Stimulated activated CD4-positive, alpha-beta T cell treated with anti-CD3 and anti-CD28 coated beads, Interleukin-4, amount 100 ng/mL, for 1 hour (primary cell): ENCODE data around the gene PACSIN1.
A peak's percentile ranks its signal among the peaks of the same experiment; 100 is the strongest.

Experiments
- DNase-seq: peaks from one replicate; pipeline ENCODE4 v3.0.0-alpha.2; 2020

PACSIN1 gene

DNA sequence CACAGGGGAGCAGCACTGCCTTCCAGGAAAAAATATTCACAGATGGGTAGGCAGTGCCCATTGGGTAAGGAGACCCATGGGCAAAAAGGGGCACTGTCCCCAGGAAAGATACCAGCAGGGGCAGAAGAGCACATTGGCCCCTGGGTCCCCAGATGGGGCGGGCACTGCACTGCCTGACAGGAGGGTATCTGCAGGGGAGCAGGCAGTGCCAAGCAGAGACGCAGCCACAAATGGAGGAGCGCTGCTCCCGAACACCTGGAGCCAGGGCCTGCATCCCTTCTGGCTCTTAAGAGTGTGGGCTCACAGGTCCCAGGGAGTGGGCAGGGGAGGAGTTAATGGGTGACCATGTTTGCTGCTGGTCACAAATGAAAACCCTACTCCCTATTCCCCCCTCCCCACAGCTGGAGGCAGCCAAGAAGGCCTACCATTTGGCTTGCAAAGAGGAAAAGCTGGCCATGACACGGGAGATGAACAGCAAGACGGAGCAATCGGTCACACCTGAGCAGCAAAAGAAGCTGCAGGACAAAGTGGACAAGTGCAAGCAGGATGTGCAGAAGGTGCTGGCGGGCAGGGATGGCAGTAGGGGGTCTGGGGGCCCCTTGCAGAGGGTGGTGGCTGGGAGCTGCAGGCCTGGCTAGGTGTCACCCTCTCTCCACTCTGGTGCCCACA lies 63.3 kb downstream of the PACSIN1 start:
- DNase-seq = no peak

DNA sequence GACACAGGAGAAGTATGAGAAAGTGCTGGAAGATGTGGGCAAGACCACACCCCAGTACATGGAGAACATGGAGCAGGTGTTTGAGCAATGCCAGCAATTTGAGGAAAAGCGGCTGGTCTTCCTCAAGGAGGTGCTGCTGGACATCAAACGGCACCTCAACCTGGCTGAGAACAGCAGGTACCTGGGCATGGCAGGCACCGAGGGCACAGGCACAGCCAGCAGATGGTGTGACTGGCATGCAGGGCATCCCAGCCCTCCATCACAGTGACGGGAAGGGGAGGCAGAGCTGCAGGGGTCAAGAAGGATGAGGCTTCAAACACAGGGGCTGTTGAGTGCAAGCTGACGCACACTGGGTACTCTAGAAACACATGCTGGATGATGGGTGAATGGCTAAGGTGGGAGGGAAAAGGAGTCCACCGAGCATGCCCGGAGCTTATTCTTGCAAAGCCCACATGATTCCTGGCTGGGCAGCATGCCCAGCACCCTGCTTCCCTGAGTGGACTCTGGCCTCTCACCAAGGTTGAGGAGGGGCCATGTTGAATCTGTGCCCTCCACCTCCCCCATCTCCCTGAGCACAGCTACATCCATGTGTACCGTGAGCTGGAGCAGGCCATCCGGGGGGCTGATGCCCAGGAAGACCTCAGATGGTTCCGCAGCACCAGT lies 63.9 kb downstream of the PACSIN1 start:
- no peak for DNase-seq

DNA sequence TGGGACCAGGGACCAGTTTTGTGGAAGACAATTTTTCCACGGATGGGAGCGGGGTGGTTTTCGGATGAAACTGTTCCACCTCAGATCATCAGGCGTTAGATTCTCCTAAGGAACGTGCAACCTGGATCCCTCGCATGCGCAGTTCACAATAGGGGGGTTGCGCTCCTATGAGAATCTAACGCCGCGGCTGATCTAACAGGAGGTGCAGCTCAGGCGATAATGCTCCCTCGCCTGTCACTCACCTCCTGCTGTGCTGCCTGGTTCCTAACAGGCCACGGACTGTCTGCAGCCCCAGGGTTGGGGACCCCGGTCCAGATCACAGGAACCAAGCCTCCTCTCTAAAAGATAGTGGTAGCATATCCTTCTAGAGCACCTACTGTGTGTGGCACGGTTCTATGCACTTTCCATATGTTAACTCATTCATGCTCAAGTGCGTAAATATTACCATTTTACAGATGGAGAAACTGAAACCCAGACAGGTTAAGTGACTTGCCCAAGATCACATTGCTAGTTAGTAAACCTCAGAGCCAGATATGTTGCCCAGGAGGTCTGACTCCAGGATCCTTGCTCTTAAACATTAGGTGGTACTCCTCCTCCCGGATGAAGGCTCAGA lies 65.0 kb downstream of the PACSIN1 start:
- DNase-seq = no peak

DNA sequence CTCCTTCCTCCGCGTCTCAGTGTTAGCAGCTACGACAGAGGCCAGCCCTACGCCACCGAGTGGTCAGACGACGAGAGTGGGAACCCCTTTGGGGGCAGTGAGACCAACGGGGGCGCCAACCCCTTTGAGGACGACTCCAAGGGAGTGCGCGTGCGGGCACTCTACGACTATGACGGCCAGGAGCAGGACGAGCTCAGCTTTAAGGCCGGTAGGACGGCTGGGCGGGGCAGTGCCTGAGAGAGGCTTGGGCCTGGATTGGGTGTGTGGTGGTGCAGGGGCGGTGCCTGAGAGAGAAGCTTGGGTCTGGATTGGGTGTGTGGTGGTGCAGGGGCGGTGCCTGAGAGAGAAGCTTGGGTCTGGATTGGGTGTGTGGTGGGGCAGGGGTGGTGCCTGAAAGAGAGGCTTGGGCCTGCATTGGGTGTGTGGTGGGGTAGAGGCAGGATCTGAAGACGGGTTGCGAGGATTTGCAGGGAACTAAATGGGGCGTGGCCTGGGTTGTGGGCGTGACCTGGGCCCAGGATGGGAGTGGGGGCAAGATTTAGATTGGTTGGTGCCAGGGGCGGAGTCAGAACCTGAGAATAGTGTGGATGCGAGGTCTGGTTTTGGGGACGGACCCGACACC lies 65.8 kb downstream of the PACSIN1 start:
- peak; percentile 7 for DNase-seq

DNA sequence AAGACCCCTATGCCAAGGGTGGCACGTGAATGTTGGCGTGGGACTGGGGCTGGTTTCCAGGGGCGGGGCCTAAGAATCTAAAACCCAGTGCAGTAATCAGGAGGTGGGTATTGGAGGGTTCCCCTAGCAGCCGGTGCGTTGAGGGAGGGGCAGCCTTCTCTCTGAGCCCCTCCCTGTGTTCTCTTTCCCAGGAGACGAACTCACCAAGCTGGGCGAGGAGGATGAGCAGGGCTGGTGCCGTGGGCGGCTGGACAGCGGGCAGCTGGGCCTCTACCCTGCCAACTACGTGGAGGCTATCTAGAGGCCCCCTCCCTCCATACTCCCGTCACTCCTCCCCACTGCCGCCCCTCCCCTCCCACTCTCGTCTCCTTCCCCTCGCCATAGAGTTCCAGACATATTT lies 66.4 kb downstream of the PACSIN1 start:
- no peak for DNase-seq

DNA sequence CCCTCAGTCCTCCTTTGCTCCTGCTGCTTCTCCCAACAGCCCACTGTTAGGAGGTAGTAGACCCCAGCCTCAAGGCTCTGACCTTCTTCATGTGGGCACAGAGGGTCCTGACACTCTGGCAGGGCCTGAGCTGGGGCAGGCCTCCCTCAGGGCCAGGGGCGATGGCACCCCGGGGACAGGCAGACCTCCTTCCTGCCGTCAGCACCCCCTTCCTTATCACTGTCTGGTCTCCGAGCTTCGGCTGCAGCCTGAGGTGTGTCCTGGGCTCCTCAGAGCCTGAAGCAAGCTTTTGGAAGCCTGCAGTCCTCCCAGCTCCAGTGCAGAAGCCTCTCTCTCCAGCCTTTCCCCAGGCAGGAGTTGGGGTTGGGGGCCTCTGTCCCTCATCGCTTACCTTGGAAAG lies 68.3 kb downstream of the PACSIN1 start:
- no peak for DNase-seq

DNA sequence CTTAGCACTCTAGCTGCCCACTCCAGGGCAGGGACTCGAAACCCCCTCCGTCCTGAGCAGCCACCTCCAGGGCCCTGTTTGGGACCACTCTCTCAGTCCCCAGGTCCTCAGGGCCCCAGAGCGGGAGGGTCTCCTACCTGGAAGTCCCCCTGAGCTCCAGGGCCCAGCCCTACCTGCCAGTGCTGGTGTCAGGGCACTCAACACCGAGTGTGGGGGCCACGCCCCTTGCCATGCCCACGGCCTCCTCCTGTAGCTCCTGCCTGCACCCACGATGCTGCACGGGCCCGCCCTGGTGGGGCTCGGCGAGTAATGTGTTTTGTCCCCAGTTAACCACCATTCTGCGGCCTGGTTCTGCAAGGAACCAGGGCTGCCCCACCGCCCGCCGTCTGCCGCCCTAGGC lies 68.8 kb downstream of the PACSIN1 start:
- no peak for DNase-seq

DNA sequence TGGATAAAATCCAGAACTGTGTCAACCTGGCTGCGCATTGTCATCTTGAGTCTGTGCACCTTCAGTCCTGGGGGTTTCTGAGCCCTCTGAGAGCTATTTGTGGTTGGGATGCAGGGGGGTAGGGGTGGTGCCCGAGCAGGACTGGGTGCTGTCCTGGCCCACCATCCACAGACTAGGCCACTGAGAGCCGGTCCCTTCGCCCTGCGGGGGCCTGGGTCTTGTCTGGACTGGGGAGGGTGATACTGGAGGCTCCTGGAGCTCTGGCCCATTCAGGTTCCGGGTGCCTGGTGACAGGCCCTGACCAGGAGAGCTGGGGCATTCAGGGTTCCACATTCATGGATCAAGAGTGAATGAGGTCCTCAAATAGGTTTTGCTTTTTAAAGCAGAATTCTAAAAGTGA lies 69.3 kb downstream of the PACSIN1 start:
- DNase-seq = no peak

DNA sequence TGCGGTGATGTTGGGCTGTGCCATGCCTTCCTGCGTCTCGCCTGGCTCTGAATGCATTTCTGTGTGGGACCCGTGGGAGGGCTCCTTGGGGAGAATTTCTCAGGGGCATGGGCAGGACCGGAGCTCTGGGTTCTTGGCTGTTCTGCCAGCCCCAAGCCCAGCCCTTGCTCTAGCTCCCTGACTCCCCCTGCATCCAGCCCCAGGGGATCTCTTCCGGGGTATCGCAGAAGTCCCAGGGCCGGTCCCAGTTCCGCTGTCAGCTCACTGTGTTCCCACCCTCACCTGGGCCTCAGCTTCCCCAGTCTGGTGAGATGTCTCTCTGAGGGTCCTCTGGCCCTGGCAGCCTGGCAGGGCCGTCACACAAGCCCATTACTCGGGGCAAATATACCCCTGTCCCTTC lies 69.8 kb downstream of the PACSIN1 start:
- no peak for DNase-seq

DNA sequence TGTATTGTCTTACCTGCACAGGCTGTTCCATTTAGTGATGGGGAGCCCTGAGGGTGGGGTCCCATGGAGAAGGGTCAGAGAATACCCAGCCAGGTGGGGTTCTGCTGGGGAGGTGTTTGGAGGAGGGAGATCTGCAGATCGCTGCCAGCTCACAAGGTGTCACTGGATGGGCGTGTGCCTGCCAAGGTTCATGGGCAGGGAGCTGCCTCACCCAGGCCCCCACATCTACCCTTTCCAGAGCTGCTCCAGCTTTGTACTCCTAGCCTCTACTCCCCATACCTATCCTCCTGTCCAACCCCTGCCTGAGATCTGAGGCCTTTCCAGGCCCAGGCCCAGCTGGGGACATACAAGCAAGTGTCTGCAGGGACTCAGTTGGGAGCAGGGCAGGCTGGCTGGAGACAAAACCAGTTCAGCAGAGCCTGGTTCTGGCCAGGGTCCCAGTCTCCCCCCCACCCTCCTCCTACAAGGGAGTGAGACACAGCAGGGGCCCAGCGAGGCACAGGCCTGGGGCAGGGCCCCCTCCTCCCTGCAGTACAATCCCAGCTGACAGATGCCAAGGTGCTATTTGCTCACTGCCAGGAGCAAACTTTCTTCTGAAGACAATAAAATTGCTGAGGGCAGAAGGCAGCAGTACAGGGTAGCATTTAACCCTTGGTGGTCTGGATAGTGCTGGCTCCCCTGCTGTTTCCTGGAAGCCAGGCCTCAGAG lies 70.5 kb downstream of the PACSIN1 start:
- DNase-seq = no peak

DNA sequence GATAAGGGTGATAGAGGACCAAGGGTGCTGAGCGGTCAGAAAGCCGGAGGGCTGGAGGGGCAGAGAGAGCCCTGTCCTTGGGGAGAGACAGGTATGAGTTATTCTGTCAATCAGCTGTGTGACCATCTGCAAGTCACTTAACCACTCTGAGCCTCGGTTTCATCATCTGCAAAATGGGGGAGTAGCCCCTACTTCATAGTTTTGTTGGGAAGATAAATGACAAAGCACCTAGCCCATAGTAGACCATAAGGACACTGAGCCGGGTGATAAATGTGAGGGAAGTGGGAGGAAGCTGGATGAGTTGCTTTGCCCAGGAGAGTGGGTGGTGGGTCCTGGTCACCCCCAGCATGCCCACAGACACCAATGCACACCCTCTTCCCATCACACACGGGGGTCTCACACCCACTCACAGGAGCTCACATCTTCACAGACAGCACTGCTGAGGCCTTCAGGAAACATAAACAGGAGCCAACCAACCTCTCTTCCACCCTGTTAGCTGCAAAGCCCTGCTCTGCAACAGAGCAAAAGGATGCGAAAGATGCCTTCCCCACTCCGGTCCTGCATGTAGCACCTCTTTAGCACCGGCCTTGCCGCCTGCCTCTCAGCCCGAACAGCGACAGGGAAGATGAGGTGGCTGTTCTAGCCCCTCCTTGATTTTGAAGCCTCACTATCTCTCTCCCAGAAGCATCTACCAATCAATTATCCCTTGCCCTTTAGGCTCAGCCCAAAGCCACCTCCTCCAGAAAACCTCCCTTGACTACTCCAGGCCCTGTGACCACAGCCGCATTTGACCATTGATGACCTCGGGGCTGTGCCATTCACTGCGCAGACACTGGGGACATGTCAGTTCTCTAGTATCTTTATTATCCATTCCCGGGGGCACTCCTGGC lies 71.3 kb downstream of the PACSIN1 start:
- DNase-seq = no peak

DNA sequence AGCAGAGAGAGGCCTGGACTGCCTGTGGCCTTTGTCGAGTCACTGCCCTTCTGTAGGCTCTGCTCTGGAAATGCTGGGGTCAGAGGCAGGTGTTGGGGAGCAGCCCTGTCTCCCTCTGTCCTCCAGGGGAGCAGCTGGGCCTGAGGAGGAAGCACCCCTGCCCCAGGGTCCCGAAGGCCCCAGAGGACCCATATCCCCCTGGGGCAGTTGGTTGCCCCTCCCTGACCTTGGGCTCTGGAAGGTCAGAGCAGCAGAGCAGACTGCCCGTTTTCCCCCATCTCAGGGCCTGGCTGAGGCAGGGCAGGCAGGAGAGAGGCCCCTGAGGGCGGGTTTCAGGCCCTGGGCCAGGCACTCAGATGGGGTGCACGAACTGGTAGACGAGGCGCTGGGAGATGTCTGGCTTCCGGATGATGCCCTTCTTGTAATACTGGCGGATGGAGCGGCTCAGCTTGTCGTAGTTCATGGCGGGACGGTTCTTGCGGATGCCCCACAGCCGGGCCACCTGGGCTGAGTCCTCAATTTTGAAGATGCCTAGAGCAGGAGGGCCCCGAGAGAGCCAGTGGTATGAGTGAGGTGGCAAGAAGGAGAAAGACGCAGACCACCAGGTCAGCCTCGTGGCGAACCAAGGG lies 72.2 kb downstream of the PACSIN1 start:
- DNase-seq = no peak

DNA sequence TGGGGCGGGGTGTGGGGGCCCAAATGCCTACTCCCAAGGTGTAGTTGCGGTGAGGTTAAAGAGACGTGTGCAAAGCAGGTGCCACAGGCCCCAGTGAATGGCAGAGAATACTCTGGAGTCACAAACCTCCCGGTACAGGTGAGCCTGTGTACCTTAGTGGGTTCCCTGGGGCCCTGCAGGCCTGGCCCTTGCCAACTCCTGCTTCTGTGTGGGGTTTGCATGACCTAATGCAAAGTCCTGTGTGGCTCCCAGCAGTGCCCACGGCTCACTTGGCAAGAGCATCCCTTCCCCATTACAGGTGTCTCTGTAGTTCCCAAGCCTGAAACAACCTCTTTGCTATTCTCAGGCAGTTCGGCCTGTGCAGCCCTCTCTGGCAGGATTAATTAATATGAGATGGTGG lies 72.7 kb downstream of the PACSIN1 start:
- no peak for DNase-seq

DNA sequence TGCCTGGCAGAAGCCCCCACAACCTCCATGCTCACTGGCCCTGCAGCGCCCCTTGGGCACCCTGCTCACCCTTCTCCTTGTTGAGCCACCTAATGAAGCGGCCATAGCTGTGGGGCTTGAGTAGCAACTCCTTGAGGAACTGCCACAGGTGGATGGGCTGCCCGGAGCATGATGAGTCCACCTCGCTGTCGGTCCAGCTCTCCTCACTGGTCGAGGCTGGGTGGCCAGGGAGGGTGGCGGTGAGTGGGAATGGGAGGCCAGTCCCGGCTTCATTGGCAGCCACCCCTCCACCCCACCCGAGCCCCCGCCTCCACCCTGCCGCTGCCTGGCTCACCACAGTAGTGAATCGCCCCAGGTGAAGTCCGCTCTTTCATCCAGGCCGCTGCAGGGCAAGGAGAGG lies 73.3 kb downstream of the PACSIN1 start:
- DNase-seq = no peak

DNA sequence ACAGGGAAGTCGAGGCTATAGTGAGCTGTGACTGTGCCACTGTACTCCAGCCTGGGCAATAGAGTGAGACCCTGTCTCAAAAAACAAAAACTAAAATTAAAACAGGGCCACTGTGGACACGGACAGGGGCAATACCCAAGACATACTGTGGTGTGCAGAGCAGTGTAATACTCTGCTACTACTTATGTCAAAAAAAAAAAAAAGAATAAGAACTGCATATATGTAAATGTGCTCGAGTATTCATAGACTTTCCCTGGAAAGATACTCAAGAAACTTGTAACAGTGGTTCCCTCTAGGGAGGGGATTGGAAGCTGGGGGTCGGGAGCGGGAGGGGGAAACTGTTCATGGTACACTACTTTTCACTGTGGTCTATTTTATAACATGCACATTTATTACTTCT lies 74.3 kb downstream of the PACSIN1 start:
- DNase-seq = no peak

DNA sequence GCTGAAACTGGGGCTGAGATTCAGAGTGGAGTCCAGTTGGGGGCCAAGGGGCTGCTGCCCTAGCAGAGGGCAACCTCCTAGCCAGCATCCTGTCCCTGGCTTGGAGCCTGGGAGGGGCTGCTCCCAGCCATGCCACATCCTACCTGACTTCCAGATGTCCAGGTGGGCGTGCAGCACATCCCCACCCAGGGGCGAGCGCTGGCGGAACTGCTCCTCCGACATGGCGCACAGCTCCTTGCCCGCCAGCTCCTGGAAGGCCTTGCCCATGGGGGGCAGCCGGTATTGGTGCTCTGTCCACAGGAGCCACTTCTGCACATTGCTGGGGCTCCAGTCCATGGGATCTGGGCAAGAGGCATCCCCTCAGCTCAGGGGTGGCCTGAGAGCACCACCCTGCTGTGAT lies 75.0 kb downstream of the PACSIN1 start:
- no peak for DNase-seq

DNA sequence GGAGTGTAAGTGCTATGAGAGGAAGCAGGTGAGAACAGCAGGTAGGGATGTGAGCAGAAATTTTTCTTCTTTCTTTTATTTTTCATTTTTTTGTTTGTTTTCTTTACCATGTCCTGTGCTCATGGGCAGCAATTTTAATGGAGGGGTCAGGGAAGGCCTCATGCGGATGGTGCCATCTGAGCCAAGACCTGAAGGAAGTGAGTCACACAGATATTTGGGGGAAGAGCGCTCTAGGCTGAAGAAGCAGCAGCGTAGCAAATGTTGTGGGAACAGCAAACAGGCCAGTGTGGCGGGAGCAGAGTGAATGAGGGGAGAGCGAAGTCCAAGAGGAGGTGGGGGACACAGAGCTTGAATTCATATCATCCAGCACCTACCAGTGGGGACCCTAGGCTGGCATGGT lies 77.5 kb downstream of the PACSIN1 start:
- no peak for DNase-seq

DNA sequence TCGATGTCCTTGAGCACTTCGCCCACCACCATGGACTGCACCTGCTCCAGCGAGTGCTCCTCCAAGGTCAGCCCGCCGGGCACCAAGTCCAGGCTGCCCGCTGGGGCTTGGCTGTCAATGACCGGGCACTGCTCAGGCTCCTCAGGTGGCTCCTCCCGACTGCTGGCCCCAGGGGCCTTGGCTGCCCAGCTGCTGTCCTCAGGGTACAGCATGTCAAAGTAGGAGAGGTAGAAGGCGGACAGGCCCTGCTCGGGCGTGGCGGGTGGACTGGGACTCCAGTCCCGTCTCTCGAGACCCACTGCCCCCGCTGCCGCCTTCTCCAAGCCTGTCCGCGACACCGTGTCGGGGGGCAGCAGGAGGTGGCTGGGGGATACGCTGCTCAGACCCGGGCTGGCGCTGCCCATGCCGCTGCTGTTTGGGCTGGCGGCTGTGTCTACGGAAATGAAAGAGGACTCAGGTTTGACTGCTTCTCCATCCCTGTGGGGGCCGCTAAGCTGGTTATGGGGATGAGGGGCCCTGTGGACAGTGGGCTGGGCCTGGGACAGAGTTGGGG lies 78.3 kb downstream of the PACSIN1 start:
- no peak for DNase-seq

DNA sequence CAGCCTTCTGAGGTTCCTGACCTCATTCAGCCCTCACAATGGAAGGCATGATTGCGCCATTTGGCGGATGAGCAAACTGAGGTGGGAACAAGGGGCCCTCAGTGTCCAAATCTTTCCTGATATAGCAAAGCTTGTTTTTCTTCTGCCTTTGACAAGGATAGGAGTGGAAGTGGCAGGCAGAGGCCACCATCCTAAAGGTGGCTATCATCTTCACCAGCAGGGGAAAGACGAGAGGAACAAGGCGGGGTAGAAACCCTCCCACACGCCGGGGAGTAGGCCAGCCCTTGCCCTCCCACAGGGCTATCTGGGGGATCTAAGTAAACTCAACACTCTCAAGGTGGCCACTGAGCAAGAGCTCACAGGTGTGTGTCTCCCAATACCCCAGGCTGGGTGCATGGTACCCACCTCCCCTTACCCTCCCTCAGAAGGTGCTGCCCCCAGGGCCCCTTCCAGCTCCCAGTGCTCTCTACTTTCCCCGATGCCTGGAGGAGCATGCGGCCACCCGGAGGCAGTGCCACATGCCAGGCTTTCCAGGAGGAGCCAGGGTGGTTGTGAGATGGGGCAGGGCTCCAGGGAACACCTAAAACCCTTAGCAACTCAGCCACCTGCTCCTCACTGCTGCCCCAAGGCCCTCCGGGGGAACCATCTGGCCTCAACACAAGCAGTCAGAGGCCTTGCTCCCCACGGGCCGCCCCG lies 79.0 kb downstream of the PACSIN1 start:
- no peak for DNase-seq

DNA sequence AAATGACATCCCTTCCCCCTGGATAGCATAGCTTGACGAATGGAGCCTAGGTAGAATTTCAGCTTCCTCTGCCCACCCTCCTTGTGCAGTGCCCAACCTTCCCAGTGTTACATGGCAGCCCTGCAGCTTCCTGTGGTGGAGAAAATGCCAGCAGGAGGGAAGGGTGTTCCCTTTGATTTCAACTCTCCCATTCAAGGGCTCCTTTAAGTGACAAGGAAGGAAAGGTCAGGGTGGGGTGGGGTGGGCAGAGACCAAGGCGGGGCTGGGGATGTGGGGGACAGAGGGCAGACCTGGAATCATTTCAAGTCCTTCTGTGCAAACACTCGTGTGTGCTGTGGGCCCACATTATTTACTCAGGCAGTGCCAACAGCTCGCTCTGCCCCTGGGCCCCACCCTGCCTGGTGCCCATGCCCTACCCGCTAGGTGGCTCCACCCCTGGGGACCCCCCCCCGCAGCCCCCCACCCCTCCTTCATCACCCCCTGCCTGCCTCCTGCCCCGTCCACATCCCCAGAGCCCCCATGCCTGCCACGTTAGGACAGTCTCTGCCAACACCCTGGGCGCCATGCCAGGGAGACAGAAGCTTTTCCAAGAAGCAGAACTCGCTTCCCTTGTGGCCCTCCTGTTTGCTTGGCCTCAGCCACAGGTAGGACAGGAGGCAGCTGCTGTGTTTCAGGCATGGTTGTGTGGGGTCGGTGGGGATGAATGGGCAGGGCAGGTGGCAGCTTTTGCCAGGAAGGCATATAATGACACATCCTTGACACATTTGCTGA lies 80.9 kb downstream of the PACSIN1 start:
- no peak for DNase-seq
